GM21717 (cell line): Measurements from ENCODE around the gene NAA80.

ENCODE experiments used
- ATAC-seq: cut with Tn5 transposase; IDR thresholded peaks from one replicate; pipeline ENCODE4 v1.9.1; 2021; ENCODE audit warnings: mild to moderate bottlenecking, moderate library complexity; ENCODE audit not compliant: unreplicated experiment

NAA80 gene

DNA sequence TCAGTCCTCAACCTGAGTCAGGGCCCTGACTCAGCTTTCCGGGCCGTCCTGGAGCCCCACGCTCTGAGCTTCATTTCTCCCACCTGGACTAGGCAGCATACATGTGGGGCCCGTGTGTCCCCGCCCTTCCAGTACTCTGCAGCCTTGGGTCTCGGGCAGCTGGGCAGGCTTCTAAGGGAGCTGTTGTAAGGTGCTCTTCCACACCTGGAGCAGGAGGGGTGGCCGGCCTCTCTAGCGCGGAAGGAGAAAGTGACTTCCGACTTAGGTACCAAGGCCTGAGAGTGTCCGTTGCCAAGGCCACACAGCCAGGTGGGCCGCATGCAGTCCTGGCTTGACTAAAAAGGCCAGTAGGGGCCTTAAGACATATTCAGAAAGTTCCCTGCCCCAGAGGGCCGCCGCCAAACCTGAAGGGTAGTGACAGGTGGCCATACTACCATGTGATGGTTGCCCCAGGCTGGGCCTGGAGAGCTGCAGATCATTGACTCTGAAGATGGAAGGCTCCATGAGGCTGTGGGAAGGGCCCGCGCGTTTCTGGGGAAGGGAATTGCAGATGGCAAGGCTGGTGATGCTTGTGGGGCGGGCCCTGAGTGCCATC is 39.7 kb downstream of the NAA80 start:
- ATAC-seq = peak; percentile 9

DNA sequence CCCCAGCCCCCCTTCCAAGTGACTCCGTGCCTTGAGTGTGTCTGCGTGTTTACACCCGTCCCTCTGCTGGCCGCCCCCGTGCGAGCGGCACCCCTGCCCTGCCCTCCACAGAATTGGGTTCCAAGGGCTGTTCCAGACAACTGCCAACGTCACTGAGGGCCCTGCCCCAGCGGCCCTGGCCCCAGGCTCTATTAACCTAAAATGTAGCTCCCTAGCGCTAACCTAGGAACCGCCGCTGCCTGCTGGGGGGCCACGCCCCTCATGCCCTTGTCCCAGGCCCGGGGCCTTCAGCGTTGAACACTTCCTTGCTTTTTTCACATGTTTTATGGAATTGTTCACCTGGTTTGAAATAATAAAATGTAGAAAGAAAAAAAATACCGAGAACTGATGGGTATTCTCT is 40.2 kb downstream of the NAA80 start:
- no peak for ATAC-seq

DNA sequence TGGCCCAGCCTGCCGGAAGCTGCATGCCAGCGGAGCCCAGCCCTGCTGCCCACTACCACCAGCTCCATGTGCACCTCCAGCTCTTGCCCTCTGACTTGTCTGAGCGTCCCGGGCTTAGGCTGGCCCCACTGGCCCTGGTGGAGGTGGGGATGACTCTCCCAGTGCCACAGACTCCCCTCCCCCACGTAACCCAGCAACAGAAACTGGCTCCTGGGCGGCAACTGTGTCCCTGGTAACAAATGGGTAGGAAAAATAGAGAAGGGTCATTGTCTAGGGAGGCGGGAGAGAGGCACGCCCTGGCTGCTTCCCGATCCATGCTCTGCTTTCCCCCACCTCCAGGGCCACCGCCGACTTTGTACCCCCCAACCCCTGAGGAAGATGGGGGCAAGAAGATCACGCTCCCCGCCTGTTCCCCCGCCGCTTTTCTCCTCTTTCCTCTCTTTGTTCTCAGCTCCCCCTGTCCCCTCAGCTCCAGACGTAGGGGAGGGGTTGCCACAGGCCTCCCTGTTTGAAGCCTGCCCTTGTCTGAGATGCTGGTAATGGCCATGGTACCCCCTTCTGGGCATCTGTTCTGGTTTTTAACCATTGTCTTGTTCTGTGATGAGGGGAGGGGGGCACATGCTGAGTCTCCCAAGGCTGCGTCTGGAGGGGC is 41.0 kb downstream of the NAA80 start:
- no peak for ATAC-seq

DNA sequence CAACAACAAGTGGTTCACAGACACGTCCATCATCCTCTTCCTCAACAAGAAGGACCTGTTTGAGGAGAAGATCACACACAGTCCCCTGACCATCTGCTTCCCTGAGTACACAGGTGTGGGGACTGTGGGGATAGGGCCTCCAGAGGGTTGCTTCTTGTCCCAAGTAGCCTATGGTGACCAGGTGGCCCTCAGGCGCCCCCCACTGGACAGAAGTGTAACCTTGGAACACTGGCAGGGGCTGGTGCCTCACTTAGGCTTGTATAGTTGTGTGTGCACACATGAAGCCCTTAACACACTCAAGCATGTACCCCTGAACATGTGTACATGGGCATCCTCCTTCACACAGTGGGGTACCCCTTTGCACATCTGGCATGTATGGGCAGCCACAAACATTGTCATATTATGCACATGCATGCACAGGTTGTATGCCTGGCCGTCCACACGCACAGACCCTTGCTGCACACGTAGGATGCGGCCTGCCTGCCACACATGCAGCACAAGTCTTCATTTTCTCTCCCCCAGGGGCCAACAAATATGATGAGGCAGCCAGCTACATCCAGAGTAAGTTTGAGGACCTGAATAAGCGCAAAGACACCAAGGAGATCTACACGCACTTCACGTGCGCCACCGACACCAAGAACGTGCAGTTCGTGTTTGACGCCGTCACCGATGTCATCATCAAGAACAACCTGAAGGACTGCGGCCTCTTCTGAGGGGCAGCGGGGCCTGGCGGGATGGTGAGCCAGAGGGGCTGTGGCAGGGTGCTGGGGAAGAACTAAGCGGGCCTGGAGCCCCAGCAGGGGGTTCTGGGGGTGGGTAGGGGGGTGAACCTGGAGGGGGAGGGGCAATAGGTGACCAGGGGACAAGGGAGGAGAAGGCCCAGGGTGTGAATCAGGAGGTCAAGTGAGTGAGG is 42.0 kb downstream of the NAA80 start:
- ATAC-seq = no peak

DNA sequence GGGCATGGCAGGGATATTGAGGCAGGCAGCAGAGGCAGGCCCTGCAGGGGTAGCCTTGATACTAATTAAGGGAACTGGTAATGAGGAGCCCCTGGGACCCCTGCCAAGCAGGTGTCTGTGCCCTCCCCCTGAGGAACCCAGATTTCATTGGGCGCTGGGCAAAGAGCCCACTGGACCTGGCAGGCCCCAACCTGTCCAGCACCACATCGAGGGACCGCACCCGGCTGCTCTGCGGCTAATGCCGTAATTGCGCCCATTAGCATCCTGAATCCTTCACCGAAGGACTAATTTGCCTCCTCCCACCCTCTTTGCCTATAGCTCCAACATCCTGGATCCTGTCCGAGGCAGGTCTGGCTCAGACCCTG is 44.0 kb downstream of the NAA80 start:
- ATAC-seq = no peak

DNA sequence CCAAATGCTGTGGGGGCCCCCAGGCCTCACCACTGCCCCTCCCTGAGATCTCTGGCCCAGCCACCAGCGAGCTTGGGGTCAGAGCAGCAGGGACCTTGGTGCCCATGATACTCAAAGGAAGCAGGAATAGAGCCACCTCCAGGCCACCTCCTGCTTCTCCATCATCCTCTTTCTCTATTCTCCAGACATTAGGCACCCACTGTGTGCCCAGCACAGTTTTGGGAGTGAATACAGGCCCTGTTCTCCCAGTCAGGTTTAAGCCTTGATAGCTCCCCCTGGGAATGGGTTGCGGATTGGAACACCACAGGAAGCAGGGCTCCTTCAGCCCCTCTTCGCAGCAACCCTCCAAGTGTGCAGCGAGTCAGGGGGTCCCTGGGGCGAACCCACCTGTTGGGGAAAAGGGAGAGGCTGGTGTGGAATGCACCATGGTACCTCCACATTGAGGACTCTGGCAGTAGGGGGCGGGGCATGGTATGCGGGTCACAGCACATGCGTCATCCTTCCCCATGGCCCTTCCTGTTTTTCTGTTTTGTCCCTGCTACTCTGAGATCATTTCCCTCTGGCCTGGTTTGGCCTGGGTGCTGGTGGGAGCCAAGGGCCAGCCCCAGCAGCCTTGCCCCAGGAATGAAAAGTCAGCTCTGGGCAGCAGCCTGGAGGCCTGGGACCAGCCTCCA is 44.5 kb downstream of the NAA80 start:
- ATAC-seq = no peak

DNA sequence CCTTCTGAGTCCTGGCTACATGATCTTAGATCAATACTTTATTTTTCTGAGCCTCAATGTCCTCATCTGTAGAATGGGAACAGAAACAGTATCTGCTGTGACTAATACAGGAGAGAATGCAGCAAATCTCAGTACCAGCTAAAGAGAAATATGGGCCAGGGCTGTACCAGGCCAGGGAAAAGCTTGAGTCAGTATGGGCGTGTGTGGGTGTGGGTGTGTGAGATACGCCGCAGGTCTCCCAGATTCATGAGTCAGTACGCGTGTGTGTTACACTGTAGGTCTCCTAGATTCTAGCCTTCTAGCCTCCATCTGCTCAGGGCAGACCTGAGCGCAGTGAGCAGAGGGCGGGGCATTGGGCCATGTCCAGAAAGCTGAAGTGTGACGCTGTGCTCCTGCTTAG is 48.0 kb downstream of the NAA80 start:
- no peak for ATAC-seq

DNA sequence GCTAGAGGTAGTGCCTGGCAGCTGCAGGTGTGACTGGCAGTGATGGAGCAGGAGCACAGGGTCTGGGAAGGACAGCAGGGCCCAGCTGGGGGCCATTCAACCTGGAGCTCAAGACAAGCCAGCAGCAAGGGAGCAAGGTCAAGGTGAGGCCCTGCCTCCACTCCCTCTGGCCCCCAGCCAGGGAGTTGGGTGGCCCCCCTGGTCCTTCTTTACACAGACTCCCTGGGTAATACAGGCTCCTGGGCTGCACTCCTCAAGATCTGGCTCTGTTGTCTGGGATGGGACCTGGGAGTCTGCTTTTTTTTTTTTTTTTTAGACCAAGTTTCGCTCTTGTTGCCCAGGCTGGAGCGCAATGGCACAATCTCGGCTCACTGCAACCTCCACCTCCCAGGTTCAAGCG is 48.7 kb downstream of the NAA80 start:
- no peak for ATAC-seq

DNA sequence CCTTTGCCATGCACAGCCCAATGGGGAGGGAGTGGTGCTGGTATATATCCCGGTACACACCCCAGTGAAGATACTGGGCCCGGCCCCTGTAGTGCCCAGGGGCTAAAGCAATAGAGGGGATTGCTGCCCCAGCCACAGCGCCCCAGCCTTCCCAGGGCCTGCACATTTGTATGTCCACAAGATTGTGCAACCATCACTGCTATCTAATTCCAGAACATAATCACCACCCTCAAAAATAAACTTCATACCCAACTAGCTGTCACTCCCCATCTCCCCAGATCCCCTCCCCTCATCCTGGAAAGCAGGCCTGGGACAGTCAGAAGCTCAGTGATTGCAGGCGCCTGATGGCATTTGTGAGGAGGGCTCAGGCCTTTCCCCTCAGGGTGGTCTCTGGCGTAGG is 49.7 kb downstream of the NAA80 start:
- no peak for ATAC-seq

DNA sequence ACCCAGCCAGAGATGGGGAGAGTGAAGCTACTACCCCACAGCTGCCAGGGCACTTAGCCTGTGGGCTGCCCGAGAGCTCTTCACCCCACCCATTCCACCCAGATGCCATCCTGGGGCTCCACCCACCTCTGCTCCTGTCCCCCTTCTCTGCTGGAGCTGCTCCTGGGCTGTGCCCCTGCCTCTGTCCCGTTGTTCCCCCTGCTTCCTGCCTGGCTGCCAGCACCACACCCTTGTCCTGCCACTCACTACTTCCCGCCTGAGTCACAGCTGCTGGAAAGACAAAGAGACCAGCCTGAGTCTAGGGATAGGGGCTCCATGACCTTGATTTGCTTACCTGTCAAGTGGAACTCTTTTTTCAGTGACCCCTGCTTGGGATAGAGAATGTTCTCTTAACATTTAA is 50.8 kb downstream of the NAA80 start:
- no peak for ATAC-seq

DNA sequence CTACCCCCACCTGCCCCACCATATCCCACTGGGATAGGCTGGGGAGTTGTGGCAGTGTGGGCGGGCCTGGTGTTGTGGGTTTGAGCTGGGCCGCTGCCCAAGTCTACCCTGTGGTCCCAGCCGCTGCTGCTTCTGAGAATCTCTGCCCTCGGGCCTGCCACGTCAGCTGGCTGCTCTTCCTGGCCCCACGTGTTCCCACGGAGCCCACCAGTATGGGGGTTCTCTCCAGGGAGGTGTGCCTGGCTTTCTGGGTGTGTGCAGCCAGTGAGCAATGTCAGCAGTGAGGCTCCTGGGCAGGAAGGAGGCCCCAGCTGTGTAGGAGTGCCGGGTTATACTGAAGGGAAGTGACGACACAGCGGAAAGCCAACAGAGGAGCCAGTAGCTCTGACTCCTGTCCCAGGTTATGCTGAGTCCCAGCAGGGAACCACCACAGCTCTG is 52.7 kb downstream of the NAA80 start:
- ATAC-seq = peak; percentile 23
